CD4-positive, alpha-beta T cell treated with Interferon gamma for 1 hour (primary cell): ENCODE measurements around the gene FERMT2.
"Not testable (repeated sequence)": the region's sequence is repeated elsewhere in the genome, so short reads cannot be mapped to it uniquely, and the experiment has no call there.

Experiments
- DNase-seq: peaks from one replicate; pipeline ENCODE4 v3.0.0-alpha.2; 2020

FERMT2 gene

DNA sequence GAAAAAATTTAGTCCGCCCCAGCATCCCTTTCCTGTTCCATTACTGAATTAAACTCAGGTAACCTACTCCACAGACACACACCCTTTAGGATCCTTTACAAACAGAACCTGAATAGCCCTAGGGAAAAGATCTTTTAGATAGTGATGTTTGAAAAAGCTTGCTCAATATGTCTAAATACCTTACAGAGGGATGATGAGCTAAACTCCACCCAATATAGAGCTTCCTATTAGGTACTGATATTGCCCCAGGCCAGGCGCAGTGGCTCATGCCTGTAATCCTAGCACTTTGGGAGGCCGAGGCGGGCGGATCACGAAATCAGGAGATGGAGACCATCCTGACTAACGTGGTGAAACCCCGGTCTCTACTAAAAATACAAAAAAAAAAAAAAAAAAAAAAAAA lies 50.1 kb downstream of the FERMT2 start:
- no peak for DNase-seq

DNA sequence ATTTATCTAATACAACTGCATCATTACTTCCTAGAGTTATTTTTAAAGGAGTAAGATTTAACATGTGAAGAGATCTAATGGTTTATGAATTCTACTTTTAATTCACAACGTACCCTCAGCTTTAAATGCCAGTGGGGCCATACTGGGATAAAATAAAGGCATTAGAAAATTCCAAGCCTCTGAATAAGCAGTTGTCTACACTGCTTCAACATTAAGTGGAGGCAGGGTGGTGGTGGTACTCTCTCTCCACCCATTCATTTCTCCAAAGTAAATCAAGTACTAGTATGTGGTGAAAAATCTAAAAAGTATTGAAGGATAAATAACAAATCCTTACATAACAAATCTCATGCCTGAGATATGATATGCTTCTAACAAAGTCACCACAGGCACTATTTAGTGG lies 52.4 kb downstream of the FERMT2 start:
- no peak for DNase-seq

DNA sequence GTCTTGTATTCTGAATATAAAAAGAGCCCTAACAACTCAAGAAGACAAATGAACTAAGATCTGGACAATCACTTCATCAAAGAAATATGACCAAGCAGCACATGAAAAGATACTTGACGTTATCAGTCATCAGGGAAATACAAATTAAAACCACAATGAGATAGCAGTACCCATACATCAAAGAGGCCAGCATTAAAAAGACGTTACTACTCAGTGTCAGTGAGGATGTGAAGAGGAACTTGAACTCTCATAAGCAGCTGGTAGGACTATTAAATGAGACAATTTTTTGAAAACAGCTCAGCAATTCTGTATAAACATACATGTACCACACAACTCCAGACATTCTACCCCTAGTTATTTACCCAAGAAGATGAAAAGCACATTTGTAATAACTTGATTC lies 55.9 kb downstream of the FERMT2 start:
- no peak for DNase-seq

DNA sequence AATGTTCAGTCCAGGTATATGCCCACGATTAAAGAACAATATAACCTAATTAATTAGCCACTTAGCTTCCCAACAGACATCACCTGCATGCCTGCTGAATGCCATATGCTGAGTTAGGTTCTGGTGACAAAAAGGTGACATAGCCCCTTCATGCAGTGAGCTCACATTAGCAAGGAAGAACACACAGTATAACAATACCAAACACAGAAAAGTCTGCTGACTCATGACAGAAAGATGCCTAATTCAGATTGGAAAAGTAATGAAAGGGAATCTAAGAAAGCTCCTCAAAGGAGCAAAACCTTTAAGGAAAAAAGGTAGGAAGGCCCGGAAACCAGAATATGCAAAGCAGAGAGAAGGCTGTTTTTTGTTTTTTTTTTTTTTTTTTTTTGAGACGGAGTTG lies 59.0 kb downstream of the FERMT2 start:
- DNase-seq, result no peak

DNA sequence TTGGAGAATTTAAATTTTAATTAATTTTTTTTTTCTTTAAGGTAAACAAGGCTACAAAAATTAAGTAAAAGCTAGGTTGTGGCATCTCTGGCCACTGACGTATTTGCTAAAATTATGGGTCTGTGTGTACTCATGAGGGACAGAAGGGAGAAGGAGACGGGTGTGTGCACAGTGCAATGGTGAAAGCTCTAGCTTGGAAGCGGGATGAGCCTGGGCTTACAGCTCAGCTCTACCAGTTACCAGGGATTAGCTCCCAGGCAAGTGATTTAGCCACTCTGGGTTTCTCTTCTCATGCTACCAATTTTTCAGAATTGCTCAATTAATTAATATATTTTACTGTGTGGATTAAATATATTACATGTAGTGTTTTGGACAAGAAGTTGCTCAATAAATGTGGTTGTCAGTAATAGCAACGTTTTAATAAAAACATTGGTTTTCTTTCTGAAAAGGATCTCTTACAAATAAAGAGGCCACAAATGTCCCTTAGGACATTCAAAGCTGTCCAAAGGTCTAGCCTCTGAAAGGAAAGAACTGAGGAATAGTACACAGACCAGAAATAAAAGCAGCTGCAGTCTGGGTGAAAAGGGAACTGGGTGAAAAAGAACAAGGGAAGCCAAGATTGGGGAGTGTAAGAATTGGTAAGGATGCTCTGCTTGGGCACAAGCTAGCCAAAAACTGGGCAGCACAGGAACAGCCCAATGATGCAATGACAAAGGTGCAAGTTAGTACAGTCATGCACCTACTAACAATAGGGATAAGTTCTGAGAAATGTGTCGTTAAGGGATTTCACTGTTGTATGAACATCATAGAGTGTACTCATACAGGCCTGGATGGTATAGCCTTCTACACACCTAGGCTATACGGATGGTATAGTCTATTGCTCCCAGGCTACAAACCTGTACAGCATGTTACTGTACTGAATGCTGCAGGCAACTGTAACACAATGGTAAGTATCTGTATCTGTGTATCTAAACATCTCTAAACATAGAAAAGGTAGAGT lies 61.7 kb downstream of the FERMT2 start:
- DNase-seq, result no peak

DNA sequence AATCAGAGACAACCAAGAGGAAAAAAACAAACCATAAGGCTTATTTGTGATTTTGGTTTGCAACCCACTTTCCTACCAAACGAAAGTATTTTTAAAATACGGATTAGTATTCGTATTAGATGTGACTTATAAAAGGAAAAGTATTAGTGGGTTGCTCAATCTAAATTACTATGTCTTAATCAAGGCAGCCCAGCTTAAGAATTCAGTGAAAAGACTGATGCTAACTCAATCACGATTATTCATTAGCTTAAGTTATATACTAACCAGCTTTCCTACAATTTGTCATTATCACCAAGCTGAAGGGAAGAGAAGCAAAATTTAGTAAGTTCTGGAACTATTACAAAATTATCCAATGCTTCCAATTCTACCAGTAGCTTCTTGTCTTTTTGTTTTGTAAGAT lies 62.7 kb downstream of the FERMT2 start:
- DNase-seq, result no peak

DNA sequence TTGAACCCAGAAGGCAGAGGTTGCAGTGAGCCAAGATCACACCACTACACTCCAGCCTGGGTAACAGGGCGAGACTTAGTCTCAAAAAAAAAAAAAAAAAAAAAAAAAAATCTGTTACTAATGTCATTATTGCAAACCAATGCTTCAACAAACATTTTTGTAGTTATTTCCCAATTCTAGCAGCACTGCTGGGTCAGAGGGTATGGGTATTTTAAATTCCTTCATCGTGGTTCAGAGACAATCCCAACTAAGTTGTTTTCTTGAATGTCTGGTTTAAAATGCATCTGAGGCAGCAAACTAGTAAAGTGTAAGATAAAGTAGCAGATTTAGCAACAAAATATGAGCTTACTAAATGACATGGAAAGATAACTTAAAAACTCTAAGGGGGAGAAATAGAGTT lies 65.6 kb downstream of the FERMT2 start:
- no peak for DNase-seq

DNA sequence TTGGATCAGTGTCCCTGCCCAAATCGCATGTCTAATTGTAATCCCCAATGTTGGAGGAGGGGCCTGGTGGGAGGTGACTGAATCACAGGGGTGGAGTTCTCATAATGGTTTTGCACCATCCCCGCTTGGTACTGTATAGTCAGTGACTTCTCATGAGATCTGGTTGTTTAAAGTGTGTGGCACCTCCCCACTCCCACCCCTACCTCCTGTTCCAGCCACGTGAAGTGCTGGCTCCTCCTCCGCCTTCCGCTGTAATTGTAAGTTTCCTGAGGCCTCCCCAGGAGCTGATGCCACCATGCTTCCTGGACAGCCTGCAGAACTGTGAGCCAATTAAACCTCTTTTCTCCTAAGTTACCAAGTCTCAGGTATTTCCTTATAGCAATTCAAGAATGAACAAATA lies 67.2 kb downstream of the FERMT2 start:
- no peak for DNase-seq

GRCh38 chr14:52882824-52883223 lies 68.0 kb downstream of the FERMT2 start:
- no peak for DNase-seq

DNA sequence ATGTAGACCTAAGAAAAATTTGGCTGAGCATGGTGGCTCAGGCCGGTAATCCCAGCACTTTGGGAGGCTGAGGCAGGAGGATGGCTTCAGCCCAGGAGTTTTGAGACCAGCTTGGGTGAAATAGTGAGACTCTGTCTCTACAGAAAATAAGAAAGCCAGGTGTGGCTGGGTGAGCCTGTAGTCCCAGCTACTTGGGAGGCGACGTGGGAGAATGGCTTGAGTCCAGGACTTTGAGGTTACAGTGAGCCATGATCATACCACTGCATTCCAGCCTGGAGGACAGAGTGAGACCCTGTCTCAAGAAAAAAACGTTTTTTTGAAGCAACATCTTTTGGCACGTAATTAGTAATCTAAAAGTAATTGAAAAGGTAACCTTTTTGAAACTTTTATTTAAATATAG lies 70.9 kb downstream of the FERMT2 start:
- DNase-seq, result no peak

DNA sequence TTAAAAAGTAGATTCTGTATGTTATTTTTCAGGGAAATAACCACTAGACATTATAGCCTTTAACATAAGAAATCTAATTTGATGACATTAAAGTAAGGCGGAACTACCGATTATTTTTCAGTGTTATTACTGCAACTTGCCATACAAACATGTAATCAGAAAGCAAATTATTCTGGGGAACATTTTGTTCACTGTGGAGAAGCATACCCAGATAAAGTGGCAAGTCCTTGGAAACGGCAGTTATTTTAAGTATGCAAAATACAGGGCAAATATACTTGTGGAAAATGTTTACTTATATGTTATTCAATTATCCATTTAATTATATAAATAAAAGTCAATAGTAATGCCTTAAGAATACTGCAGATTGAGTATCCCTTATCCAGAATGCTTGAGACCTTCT lies 71.9 kb downstream of the FERMT2 start:
- DNase-seq, result no peak

DNA sequence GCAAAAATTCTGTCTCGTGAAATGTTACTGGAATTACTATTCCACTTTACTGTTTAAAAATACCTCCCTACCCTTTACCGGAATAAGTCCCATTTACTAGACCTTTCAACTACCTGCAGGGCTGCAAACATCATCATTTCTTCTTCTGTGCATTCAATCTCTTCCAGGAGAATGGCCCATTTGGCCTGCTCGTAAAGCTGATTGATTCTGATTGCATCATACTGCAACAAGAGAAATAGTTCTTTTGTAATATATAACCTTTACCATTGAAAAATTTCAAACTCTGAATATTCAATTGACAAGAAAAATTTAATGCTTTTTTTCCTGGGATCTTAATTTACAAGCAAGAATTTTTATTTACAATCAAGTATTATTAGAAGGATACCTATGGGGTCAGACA lies 72.4 kb downstream of the FERMT2 start:
- no peak for DNase-seq

DNA sequence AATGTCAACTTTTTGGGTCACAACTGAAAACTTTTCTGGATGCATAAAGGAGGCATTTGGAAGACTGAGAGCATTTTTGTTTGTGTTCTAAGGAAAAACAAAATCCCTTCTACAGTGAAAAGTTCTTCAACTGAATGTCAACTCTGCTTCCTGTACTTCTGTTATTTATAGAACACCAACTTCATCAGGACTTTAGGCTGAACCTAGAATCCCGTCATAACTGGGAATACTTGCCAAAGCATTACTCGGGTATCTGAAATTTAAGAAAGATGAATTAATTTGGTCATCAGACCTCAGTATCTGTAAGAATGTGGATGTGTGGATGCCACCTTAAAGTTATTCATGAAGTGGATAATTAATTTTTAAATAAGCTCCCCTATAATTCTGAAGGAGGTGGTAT lies 73.2 kb downstream of the FERMT2 start:
- no peak for DNase-seq

DNA sequence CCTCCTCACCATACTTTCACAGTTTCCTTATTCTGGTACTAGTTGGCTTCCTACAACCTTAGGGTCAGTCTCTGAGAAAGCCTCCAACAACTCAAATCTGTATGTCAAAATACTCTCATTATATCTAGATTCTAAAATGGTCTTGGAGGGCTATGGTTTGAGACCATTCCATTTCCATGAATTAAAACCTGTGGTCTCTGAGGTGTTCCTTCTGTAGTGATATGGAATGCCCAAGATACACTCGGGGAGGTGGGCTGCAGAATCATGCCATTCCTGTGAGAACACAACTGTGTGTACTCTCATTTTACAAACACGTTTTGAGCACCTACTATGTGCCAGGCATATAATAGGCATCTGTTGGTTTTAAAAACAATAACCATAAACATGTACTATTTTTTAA lies 74.0 kb downstream of the FERMT2 start:
- DNase-seq, result no peak

- no peak for DNase-seq
These were observed 74.5 kb downstream of the FERMT2 start for GRCh38 chr14:52876311-52876710.

DNA sequence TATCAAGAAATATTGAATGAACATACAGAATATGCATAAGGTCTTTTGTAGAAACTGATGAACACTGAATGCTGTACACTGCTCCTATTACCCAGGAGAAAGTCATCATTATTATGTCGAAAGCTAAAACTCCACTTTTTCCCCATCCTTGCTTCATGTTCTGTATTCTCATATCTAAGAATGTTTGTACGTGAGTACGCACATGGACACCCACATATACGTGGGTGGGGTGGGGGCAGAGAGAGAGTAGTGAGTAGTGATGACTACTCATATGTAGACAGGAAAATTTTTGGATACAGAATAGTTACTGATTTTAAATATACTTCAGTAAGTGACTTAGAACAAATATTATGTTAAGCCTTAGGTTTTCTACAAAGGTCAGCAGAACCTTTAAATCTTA lies 75.1 kb downstream of the FERMT2 start:
- no peak for DNase-seq

DNA sequence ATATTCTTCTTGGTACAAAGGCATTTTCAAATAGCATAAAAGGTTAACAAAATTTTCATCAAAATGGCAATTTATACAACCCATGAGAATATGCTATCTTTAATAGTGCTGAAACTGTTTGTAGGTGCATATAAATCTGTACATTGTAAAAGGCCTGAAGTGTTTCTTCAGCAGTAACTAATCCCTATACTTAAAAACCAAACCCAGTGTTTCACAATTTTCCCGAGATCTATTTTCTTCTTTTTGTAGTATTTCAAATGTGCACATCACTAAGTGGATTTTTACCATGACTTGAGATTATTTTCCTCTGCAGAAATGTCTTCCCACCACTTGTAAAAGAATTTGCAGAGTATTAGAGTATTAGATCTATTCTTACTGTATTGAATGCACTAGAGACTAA lies 76.5 kb downstream of the FERMT2 start:
- DNase-seq, result no peak

DNA sequence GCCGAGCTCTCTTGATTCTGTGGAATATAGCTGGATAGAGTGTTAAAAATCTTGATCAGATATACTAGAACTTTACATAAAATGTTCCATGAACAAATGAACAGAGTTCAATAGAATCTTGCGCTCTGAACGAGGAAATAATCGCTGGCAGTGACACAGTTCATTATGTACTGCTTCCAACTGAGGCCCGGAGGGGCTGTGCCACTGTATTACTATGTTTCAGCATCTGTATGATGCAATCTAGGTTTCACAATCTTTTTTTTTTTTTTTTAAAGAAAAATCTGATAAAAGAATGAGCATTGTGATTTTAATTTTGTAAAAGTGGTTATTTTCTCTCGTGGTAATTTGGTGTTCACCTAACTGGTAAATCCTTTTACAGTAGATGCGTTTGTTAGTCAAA lies 77.2 kb downstream of the FERMT2 start:
- DNase-seq, result no peak

DNA sequence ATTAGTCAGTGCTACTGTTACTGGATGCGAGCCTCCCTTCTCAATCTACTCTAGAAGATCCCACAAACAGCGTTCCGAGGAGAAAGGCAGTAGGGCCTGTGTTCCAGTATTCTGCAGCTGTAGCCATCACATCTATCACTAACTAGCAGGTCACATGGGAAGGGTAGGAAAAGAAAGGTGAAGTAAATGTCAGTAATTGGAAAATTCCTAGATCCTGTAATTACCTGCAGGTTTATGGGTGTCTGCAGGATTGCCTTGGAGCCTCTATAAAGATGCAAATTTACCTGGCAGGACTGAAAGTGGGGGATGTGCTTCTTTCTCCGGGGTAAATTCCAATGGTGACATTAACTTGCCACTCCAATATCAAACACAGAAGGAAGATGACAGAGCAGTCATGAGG lies 77.8 kb downstream of the FERMT2 start:
- no peak for DNase-seq

GRCh38 chr14:52871606-52872005 lies 79.2 kb downstream of the FERMT2 start:
- DNase-seq, result no peak

DNA sequence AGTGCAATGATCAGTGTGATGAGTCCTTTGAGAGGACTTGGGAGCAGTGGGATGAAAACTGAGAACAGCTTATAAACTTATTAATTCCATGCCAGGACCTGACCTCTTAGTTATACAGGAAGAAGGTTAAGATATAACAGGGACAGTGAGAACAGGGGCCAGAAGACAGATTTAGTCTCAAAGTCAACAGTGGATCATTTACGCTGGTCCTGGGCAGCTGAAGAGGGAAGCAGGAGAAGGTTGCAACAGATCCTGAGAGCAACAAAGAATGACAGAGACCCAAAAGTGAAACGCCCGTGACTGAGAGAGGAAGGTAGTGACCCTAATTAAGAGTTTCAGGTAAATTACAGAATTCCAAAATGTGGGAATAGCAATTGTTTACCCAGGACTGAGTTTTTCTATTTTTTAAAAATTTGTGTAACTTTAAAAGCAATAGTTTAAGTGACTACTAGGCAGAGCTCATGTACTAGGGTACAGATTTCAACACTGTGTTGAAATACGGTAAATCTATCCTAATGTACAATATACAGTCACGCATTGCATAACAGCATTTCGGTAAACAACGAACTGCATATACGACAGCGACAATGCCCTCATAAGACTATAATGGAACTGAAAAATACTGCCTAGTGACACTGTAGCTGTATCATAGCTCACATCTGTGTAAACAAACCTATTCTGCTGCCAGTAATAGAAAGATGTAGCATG lies 81.8 kb downstream of the FERMT2 start:
- no peak for DNase-seq

DNA sequence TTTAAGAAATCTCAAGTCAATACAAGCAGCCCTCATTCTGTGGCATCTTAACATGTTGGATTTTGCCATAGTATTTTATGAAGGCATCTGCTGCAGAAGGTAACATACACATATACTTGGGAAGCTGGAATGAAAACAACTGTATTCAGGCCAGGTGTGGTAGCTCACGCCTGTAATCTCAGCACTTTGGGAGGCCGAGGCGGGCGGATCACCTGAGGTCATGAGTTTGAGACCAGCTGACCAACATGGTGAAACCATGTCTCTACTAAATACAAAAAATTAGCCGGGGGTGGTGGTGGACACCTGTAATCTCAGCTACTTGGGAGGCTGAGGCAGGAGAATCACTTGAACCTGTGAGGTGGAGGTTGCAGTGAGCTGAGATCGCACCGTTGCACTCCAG lies 86.0 kb downstream of the FERMT2 start:
- DNase-seq, result not testable (repeated sequence)

GRCh38 chr14:52863334-52863700 lies 87.5 kb downstream of the FERMT2 start:
- DNase-seq, result no peak

- no peak for DNase-seq
These were observed 88.1 kb downstream of the FERMT2 start for GRCh38 chr14:52862632-52863333.
